Testis (tissue), 2 donors: Measurements from ENCODE around the gene RAP1GAP2.

Source experiments
- POLR2A ChIP-seq: fragments of 450-650 bp; IDR thresholded peaks from one replicate; pipeline ENCODE4 v1.6.1; 2017; ENCODE audit warnings: antibody characterized with exemption, mild to moderate bottlenecking, moderate library complexity
- TF ChIP-seq, protein P1 (sequence below), 3 experiments: fragments of 450-650 bp in 2 of 3; fragments of 200-600 bp in 1 of 3; sonication (generic) in 1 of 3; IDR thresholded peaks; one replicate each; pipeline ENCODE4 v1.5.1; 2016 to 2019; ENCODE audit warnings: antibody characterized with exemption in 3 of 3, mild to moderate bottlenecking in 2 of 3, moderate library complexity in 1 of 3

DNA sequence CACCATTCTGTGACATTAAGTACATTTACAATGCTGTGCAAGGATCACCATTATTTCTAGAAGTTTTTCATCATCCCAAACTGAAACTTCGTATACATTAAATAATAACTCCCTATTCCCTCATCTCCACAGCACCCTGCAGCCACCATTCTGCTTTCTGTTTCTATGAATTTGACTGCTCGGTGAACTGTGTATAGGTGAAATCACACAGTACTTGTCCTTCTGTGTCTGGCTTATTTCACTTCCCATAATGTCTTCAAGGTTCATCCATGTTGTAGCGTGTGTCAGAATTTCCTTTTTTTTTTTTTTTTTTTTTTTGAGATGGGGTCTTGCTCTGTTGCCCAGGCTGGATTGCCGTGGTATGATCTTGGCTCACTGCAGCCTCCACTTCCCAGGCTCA, 20.4 kb downstream of the RAP1GAP2 start:
- TF ChIP-seq, protein P1, sequence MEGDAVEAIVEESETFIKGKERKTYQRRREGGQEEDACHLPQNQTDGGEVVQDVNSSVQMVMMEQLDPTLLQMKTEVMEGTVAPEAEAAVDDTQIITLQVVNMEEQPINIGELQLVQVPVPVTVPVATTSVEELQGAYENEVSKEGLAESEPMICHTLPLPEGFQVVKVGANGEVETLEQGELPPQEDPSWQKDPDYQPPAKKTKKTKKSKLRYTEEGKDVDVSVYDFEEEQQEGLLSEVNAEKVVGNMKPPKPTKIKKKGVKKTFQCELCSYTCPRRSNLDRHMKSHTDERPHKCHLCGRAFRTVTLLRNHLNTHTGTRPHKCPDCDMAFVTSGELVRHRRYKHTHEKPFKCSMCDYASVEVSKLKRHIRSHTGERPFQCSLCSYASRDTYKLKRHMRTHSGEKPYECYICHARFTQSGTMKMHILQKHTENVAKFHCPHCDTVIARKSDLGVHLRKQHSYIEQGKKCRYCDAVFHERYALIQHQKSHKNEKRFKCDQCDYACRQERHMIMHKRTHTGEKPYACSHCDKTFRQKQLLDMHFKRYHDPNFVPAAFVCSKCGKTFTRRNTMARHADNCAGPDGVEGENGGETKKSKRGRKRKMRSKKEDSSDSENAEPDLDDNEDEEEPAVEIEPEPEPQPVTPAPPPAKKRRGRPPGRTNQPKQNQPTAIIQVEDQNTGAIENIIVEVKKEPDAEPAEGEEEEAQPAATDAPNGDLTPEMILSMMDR (IDR thresholded peaks at IDR 0.05) = no peak
- no peak for TF ChIP-seq POLR2A
